CD4-positive, alpha-beta T cell treated with Interleukin-2 at 100 ng/mL for 4 hours (primary cell): ENCODE data around the gene FLG2.

Experiments
- DNase-seq: peaks from one replicate; pipeline ENCODE4 v3.0.0-alpha.2; 2020; ENCODE audit warnings: low spot score

FLG2 gene

GRCh38 chr1:152359906-152360305 is at the start of gene FLG2:
FLG2 (minus strand) TSS chr1:152360006; CDS start chr1:152358884, 1,122 bp downstream.
- no peak for DNase-seq

- no peak for DNase-seq
Measured at GRCh38 chr1:152408664-152409063, 48.9 kb upstream of the FLG2 start.

DNA sequence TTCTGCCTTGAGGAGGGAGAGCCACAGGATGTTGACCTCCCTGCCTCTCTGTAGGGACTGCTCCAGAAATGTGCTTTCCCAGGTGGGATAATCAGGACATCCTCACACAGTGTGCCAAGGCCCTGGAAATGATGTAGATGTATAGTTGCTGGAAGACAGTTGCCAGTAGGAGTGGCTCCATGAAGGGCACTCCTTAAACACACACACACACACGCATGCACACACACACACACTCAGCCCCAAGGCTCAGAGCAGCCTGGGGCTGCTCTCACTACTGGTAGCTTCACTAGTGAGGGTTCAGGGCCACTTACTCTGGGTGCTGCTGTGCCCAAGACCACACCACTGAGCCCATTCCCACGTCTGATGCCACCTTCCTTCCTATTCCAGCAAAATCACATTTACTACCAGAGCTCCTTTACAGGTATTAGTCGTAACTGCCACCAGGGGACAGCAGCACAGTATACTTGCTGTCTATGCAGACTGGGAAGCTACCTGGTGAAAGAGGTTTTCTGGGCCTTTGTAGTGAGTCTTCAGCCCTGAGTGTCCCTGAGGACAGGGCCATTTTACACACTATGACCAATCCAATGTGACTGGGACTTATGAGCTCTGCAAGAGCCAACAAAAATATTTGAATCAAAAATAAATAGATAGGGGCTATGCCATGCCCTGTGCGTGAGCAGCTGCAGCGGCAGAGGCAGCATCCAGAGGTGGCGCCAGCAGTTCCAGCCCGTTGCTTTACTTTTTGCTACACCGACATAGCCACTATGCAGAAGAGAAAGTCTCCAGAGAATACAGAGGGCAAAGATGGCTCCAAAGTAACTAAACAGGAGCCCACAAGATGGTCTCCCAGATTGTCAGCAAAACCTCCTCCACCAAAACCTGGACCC is 39.2 kb upstream of the FLG2 start:
- DNase-seq = peak; percentile 9

DNA sequence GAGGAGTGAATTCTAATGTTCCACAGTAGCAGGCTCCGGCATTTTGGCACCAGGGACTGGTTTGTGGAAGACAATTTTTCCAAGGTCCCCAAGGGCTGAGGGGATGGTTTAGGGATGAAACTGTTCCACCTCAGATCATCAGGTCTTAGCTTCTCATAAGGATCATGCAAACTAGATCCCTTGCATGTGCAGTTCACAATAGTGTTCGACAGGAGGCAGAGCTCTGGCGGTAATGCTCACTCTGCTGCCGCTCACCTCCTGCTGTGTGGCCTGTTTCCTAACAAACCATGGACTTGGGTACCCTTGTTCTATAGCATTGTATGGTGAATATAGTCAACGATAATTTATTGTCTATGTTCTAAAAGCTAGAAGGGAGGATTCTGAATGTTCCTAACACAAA is 37.7 kb upstream of the FLG2 start:
- DNase-seq = no peak

GRCh38 chr1:152394151-152394550 is 34.3 kb upstream of the FLG2 start:
- DNase-seq = no peak

GRCh38 chr1:152392909-152393308 is 33.1 kb upstream of the FLG2 start:
- peak; percentile 41 for DNase-seq

GRCh38 chr1:152388889-152389288 is 29.1 kb upstream of the FLG2 start:
- no peak for DNase-seq

GRCh38 chr1:152386940-152387339 is 27.1 kb upstream of the FLG2 start:
- DNase-seq = no peak

- DNase-seq = no peak
Measured at GRCh38 chr1:152380932-152381331, 21.1 kb upstream of the FLG2 start.

DNA sequence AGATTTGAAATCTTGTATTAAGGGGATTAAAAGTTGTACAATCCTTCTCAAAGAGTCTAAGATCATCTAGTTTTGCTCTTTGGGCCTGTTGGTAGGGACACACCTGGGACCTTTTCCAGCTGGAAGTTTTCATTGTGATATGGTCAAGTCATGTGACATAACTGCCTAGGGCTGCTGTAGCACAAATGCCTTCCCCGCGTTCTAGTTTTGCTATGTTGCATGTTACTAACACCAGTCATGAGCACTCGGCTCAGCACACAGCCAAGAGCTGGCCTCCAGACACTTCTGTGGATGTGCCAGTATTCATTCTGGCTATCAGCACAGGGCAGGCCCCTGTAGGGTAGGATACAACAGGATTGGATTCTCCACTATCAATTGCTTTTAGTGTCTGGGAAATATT is 14.6 kb upstream of the FLG2 start:
- no peak for DNase-seq

- no peak for DNase-seq
Measured at GRCh38 chr1:152372672-152373071, 12.9 kb upstream of the FLG2 start.

GRCh38 chr1:152367436-152367835 is 7.6 kb upstream of the FLG2 start:
- DNase-seq = no peak

GRCh38 chr1:152356736-152357135 is 3.1 kb downstream of the FLG2 start:
- no peak for DNase-seq

GRCh38 chr1:152349611-152350010 is 10.2 kb downstream of the FLG2 start:
- no peak for DNase-seq

DNA sequence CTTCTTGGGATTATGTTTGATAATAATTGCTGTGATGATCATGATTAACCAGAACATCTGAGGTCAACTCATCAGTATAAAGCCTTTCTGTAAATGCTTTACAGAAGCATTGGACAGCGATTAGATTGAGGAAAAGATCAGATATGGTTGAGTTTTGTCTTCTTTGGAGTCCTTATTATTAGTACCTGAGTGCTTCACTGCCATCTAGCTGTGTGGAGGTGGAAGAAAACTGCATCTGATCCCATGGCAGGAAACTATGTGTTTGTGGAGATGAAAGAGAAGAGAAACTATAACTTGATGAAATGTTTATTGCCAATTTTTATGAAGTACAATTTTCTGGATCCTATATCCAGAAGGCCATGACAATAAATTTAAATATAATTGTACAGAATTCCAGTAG is 11.4 kb downstream of the FLG2 start:
- no peak for DNase-seq

GRCh38 chr1:152347116-152347728 is 12.6 kb downstream of the FLG2 start:
- DNase-seq = peak; percentile 76

GRCh38 chr1:152344438-152344837 is 15.4 kb downstream of the FLG2 start:
- no peak for DNase-seq

DNA sequence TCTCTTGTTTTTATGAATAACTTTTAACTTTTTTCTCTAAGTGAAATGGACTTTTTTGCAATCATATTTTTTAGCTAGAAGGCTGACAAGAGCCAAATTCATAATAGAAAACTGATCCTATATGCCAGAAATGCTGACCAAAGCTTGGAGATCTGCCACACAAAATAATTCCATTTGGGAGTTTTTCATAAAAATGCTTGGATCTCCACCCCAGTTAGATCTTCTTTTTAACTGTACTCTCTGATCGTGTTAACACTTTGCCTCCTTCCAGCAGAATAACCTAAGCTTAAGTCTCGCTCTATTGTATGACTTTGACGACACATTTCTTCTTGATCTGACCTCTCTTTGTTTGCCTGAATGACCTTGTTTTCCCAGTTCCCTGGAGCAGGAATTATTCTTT is 16.8 kb downstream of the FLG2 start:
- no peak for DNase-seq

GRCh38 chr1:152335399-152335798 is 24.4 kb downstream of the FLG2 start:
- no peak for DNase-seq

- DNase-seq = no peak
Measured at GRCh38 chr1:152328801-152329391, 30.9 kb downstream of the FLG2 start.

GRCh38 chr1:152325111-152325510 is 34.7 kb downstream of the FLG2 start, which contains the start of gene FLG:
FLG (minus strand) TSS chr1:152325239; CDS start chr1:152315456, 9,783 bp downstream.
- DNase-seq = no peak

DNA sequence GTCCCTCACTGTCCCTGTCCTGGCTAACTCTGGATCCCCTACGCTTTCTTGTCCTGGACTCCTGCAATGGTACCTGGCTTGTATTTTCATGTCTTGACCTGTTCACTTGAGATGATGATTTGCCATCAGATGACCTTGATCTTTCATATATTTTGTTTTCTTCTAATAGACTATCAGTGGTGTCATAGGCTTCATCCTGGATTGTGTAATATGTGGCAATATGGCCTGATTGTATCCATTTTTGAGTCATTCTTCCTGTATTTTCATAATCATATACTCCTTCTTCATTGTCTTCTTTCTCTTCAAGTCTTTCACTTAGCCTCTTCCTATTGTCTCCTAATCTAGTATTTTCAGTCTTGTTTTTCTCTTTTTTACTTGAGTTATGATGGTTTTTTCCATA is 45.8 kb downstream of the FLG2 start:
- DNase-seq = no peak

- DNase-seq = no peak
Measured at GRCh38 chr1:152313319-152313801, 46.4 kb downstream of the FLG2 start.
